B cell (primary cell): ENCODE measurements around the gene NOC4L. TPM values are rescaled to one million over a fixed set of nuclear protein-coding genes. Genes with fewer than 3 reads are reported as not detected.

Source experiments
- ATAC-seq: fragments of 200-7000 bp; cut with Tn5 transposase; one replicate; pipeline ENCODE4 v1.10.0; 2021; ENCODE audit warnings: low read depth, mild to moderate bottlenecking, moderate number of reproducible peaks, moderate library complexity
- CTCF ChIA-PET: fragments of 350-600 bp; sonication (Branson Sonifier 250); formaldehyde crosslinking; loops from one replicate; lab custom pipeline; 2021; ENCODE audit warnings: antibody characterized with exemption, inconsistent platforms; lab: Charles Lee
- POLR2A ChIA-PET: fragments of 350-600 bp; sonication (Branson Sonifier 250); formaldehyde crosslinking; loops from one replicate; lab custom pipeline; 2021; ENCODE audit warnings: antibody characterized with exemption; lab: Charles Lee
- DNase-seq: peaks from one replicate; pipeline ENCODE4 v3.0.0; 2013
- H2AFZ ChIP-seq: 2 replicates; pipeline ENCODE4 v1.6.1; 2012; ENCODE audit warnings: mild to moderate bottlenecking, low read depth, low read length; ENCODE audit not compliant: insufficient read depth, poor library complexity, severe bottlenecking
- H3K27ac ChIP-seq, 2 donors: 1 replicate in 1 of 2; 2 replicates in 1 of 2; pipeline ENCODE4 v1.5.1; 2012 to 2013; ENCODE audit warnings: low read length in 2 of 2, mild to moderate bottlenecking in 2 of 2, moderate library complexity in 1 of 2
- H3K27me3 ChIP-seq, 4 experiments: fragments of 200-600 bp in 1 of 4; sonication (generic) in 1 of 4; replicated peaks in 1 of 4; 1 replicate in 2 of 4; 2 replicates in 2 of 4; pipeline versions ENCODE4 v1.6.1 to v1.7.0; 2013 to 2016; ENCODE audit warnings: low read length in 3 of 4, mild to moderate bottlenecking in 2 of 4, mixed read lengths in 1 of 4, moderate library complexity in 1 of 4; ENCODE audit not compliant: insufficient read depth in 4 of 4, control insufficient read depth in 3 of 4; ENCODE audit errors: control extremely low read depth in 1 of 4
- H3K36me3 ChIP-seq, 2 experiments: replicated peaks in 1 of 2; 1 replicate in 1 of 2; 2 replicates in 1 of 2; pipeline versions ENCODE4 v1.6.1 to v1.7.1; 2013; ENCODE audit warnings: low read length in 1 of 2; ENCODE audit not compliant: insufficient read depth in 2 of 2, control insufficient read depth in 1 of 2; ENCODE audit errors: control extremely low read depth in 1 of 2, extremely low read depth in 1 of 2
- H3K4me1 ChIP-seq, 2 donors: fragments of 200-600 bp in 1 of 2; sonication (generic) in 1 of 2; 1 replicate in 1 of 2; 2 replicates in 1 of 2; pipeline versions ENCODE4 v1.5.1 to v1.6.1; 2013 to 2017; ENCODE audit warnings: low read length in 2 of 2; ENCODE audit not compliant: control insufficient read depth in 2 of 2, insufficient read depth in 2 of 2
- H3K4me2 ChIP-seq: replicated peaks from 2 replicates; pipeline ENCODE3; 2012; ENCODE audit warnings: mild to moderate bottlenecking, low read depth, low read length; ENCODE audit not compliant: poor library complexity, severe bottlenecking
- H3K4me3 ChIP-seq, 5 experiments: fragments of 200-600 bp in 1 of 5; sonication (generic) in 1 of 5; 1 replicate in 3 of 5; 2 replicates in 2 of 5; pipeline versions ENCODE4 v1.5.1 to v1.7.0; 2011 to 2016; ENCODE audit warnings: low read length in 4 of 5, mild to moderate bottlenecking in 4 of 5, low read depth in 2 of 5, control low read depth in 1 of 5, moderate library complexity in 1 of 5; ENCODE audit not compliant: insufficient read depth in 1 of 5; ENCODE audit errors: control extremely low read depth in 1 of 5, extremely low read depth in 1 of 5
- H3K79me2 ChIP-seq: fragments of 200-600 bp; sonication (generic); one replicate; pipeline ENCODE4 v1.6.0; 2016; ENCODE audit warnings: low read length; ENCODE audit not compliant: control insufficient read depth, insufficient read depth
- H3K9ac ChIP-seq: fragments of 200-600 bp; sonication (generic); 2 replicates; pipeline ENCODE4 v1.6.1; 2017; ENCODE audit warnings: mild to moderate bottlenecking, low read length, moderate library complexity
- H3K9me3 ChIP-seq, 3 donors: one replicate each; pipeline versions ENCODE4 v1.6.1 to v1.7.1; 2013; ENCODE audit warnings: low read length in 2 of 3; ENCODE audit not compliant: control insufficient read depth in 2 of 3, insufficient read depth in 1 of 3; ENCODE audit errors: control extremely low read depth in 1 of 3
- H4K20me1 ChIP-seq: 2 replicates; pipeline ENCODE4 v1.6.0; 2012; ENCODE audit warnings: mild to moderate bottlenecking, low read length; ENCODE audit not compliant: insufficient read depth, control insufficient read depth, poor library complexity, severe bottlenecking
- H3K27ac Mint-ChIP-seq: one replicate; pipeline ENCODE4 v1.8.0; 2021; ENCODE audit warnings: mixed read lengths
- H3K27me3 Mint-ChIP-seq: one replicate; pipeline ENCODE4 v1.8.0; 2021; ENCODE audit warnings: mixed read lengths
- H3K4me1 Mint-ChIP-seq: one replicate; pipeline ENCODE4 v1.8.0; 2021; ENCODE audit warnings: mixed read lengths
- H3K4me3 Mint-ChIP-seq: one replicate; pipeline ENCODE4 v1.8.0; 2021; ENCODE audit warnings: mixed read lengths
- H3K9me3 Mint-ChIP-seq: one replicate; pipeline ENCODE4 v1.8.0; 2022; ENCODE audit warnings: mixed read lengths; ENCODE audit not compliant: insufficient read depth
- CTCF ChIP-seq: fragments of 200-600 bp; IDR thresholded peaks from one replicate; pipeline ENCODE4 v1.8.0; 2022; ENCODE audit warnings: antibody characterized with exemption, mild to moderate bottlenecking
- EZH2 ChIP-seq: IDR thresholded peaks from 2 replicates; pipeline ENCODE4 v1.6.1; 2012; ENCODE audit warnings: borderline replicate concordance, low read depth, mild to moderate bottlenecking, moderate library complexity, low read length; ENCODE audit not compliant: insufficient read depth, poor library complexity, severe bottlenecking
- WGBS: methylation state at CpG from one replicate; pipeline ENCODE4 v1.1.5; 2013; ENCODE audit warnings: missing lambda C conversion rate; ENCODE audit not compliant: insufficient coverage; 5-methylcytosine and 5-hydroxymethylcytosine counted together
- intact Hi-C: fragments of 100-400 bp; cut with micrococcal nuclease; formaldehyde crosslinking; loops from one replicate; pipeline ENCODE4 v1.10.0; 2022
- polyA plus RNA-seq: library from polyadenylated mRNA; depleted of rRNA; stranded (reverse); fragments of >200 nt; gene quantifications from 2 replicates; pipeline ENCODE4 v1.2.3, GENCODE V29; 2012
- total RNA-seq, 2 donors: library from RNA; stranded (reverse); fragments of 120-200 nt in 1 of 2; gene quantifications; 1 replicate in 1 of 2; 2 replicates in 1 of 2; pipeline versions ENCODE4 v1.2.3 to v1.2.4, GENCODE V29; 2013 to 2022

Gene NOC4L
- total and polyA plus RNA-seq, 2 donors (not counting 1 experiment from before 2014, with no cell fraction given), result 13.1 to 21.9 TPM

DNA sequence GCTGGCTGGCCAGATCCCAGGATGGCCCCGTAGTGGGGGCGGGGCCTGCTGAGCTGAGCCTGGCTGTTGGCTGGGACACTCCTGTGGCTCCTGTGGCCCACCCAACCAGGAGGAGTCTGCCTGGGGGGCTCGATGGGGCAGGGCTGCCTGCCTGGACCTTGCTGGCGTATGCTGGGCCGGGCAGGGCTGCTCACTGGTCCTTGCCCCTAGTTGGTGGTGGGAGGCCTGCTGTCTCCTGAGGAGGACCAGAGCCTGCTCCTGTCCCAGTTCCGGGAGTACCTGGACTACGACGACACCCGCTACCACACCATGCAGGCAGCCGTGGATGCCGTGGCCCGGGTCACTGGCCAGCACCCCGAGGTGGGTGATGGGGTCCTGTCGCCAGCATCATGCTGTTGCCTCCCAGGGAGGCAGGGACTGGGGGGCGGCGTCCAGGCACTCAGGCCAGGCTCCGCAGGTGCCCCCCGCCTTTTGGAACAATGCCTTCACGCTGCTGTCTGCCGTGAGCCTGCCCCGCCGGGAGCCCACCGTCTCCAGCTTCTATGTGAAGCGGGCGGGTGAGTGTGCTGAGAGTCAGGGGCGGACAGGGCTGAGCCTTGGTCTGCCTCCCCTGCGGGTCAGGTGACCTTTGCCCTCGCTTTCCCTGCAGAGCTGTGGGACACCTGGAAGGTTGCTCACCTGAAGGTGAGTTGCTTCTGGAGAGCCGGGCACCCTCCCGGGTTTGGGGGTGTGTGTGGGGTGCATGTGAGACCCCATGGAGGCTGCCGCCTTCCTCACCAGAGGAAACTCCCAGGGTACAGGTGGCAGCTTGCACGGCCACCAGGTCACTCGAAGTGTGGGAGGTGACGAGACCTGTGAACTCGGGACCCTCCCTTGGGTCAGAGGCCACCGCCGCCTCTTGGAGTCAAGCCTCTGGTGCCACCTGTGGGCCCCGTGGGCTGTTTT, 3.4 kb downstream of the NOC4L start:
- ATAC-seq (no peak), DNase-seq (no peak)
- Histone ChIP-seq H2AFZ (no peak overlapping the region), H3K9ac (no peak overlapping the region), H3K9me3 (no peaks in the 10 kb centered on the region), H4K20me1 (peaks cover 19% of the 10 kb centered on the region), H3K4me1 (peaks cover 14 to 18% of the 10 kb centered on the region in 2 donors), H3K36me3 (peaks cover 0 to 34% of the 10 kb centered on the region in 2 experiments), H3K4me3 (no peak overlapping the region), H3K79me2 (peaks cover 48% of the 10 kb centered on the region), H3K27ac (no peak overlapping the region), H3K27me3 (no peaks in the 10 kb centered on the region), H3K4me2 (no peak overlapping the region)
- H3K4me1 Mint-ChIP-seq, result peaks cover 26% of the 10 kb centered on the region
- no peak overlapping the region for H3K27ac Mint-ChIP-seq
- ChIA-PET CTCF (no interaction called here), POLR2A (interaction anchor here (0.6 kb wide), 1 partner anchor 108 kb away, joined by 6 read pairs; no protein-coding TSS in a partner anchor)
- intact Hi-C loops, result loop anchor here (5.0 kb wide), 1 partner anchor 810 kb away; the partner anchor contains the start of gene ZNF605
- WGBS, result 98% methylated on average over 38 of the region's 38 CpGs
- H3K4me3 Mint-ChIP-seq, result no peak overlapping the region
- no peaks in the 10 kb centered on the region for H3K27me3 Mint-ChIP-seq
- H3K9me3 Mint-ChIP-seq, result no peaks in the 10 kb centered on the region
- TF ChIP-seq CTCF (no peak), EZH2 (no peak)
